Measurements from ENCODE around the gene IPPK.

GRCh38 chr9:92715488-92716231 lies 45.7 kb upstream of the IPPK start:
- TF ChIP-seq CTCF (IDR thresholded peaks at IDR 0.05; ENCODE audit: low read length) (no peak), EZH2 (optimal IDR thresholded peaks at IDR 0.05; ENCODE audit: low read depth, low read length) (no peak)
